ENCODE measurements around the gene SLC22A4.

The SLC22A4 gene

GRCh38 chr5:132277971-132278853, 16.0 kb upstream of the SLC22A4 start:
- Mint-ChIP-seq H3K36me3 (ENCODE audit: low read depth) (no peaks in the 10 kb centered on the region), H3K27me3 (peaks cover 5% of the 10 kb centered on the region), H3K9me3 (no peaks in the 10 kb centered on the region), H3K4me1 (no peaks in the 10 kb centered on the region), H3K4me3 (no peak overlapping the region), H3K27ac (no peak overlapping the region)
- no peak for ATAC-seq
- no peak for DNase-seq

- H3K4me3 Mint-ChIP-seq: no peak overlapping the region
- no peaks in the 10 kb centered on the region for H3K9me3 Mint-ChIP-seq
- DNase-seq: no peak
- no peaks in the 10 kb centered on the region for H3K36me3 Mint-ChIP-seq (ENCODE audit: low read depth)
- H3K27ac Mint-ChIP-seq: no peak overlapping the region
- H3K27me3 Mint-ChIP-seq: peaks cover 3% of the 10 kb centered on the region
- ATAC-seq: no peak
- H3K4me1 Mint-ChIP-seq: no peaks in the 10 kb centered on the region
These were observed 14.4 kb upstream of the SLC22A4 start for GRCh38 chr5:132279801-132280200.

GRCh38 chr5:132280371-132281240, 13.6 kb upstream of the SLC22A4 start:
- H3K36me3 Mint-ChIP-seq (ENCODE audit: low read depth): no peaks in the 10 kb centered on the region
- ATAC-seq (no peak), DNase-seq (no peak)
- H3K4me1 Mint-ChIP-seq: no peaks in the 10 kb centered on the region
- H3K4me3 Mint-ChIP-seq: no peak overlapping the region
- no peaks in the 10 kb centered on the region for H3K9me3 Mint-ChIP-seq
- peaks cover 3% of the 10 kb centered on the region for H3K27me3 Mint-ChIP-seq
- H3K27ac Mint-ChIP-seq: no peak overlapping the region

GRCh38 chr5:132281856-132282614, 12.2 kb upstream of the SLC22A4 start:
- Mint-ChIP-seq H3K4me3 (no peak overlapping the region), H3K27me3 (peaks cover 3% of the 10 kb centered on the region), H3K36me3 (ENCODE audit: low read depth) (no peaks in the 10 kb centered on the region), H3K4me1 (no peaks in the 10 kb centered on the region), H3K27ac (no peak overlapping the region), H3K9me3 (no peaks in the 10 kb centered on the region)
- no peak for DNase-seq
- ATAC-seq: no peak

- Mint-ChIP-seq H3K9me3 (no peaks in the 10 kb centered on the region), H3K4me1 (no peaks in the 10 kb centered on the region), H3K36me3 (ENCODE audit: low read depth) (no peaks in the 10 kb centered on the region), H3K27ac (no peak overlapping the region), H3K4me3 (no peak overlapping the region), H3K27me3 (peaks cover 3% of the 10 kb centered on the region)
- ATAC-seq (no peak), DNase-seq (no peak)
These were observed 10.7 kb upstream of the SLC22A4 start for GRCh38 chr5:132283423-132284043.

- no peaks in the 10 kb centered on the region for H3K36me3 Mint-ChIP-seq (ENCODE audit: low read depth)
- no peak for DNase-seq
- H3K4me3 Mint-ChIP-seq: no peak overlapping the region
- ATAC-seq: no peak
- H3K4me1 Mint-ChIP-seq: peaks cover 9% of the 10 kb centered on the region
- H3K27me3 Mint-ChIP-seq: peaks cover 1% of the 10 kb centered on the region
- H3K27ac Mint-ChIP-seq: no peak overlapping the region
- no peaks in the 10 kb centered on the region for H3K9me3 Mint-ChIP-seq
These were observed 5.1 kb upstream of the SLC22A4 start for GRCh38 chr5:132289097-132289496.

- H3K27ac Mint-ChIP-seq: no peak overlapping the region
These were observed 3.2 kb upstream of the SLC22A4 start for GRCh38 chr5:132291026-132291425.

GRCh38 chr5:132293066-132293991, 865 bp upstream of the SLC22A4 start:
- H3K27ac Mint-ChIP-seq: peak overlapping the region; percentile 95
- ATAC-seq: peak; percentile 52
- peak overlapping the region; percentile 93 for H3K4me3 Mint-ChIP-seq
- peak; percentile 88 for DNase-seq
- peaks cover 1% of the 10 kb centered on the region for H3K27me3 Mint-ChIP-seq
- H3K4me1 Mint-ChIP-seq: peaks cover 33% of the 10 kb centered on the region
- H3K36me3 Mint-ChIP-seq (ENCODE audit: low read depth): no peaks in the 10 kb centered on the region
- H3K9me3 Mint-ChIP-seq: no peaks in the 10 kb centered on the region

More at GRCh38 chr5:132291026-132291425, 3.2 kb upstream of the SLC22A4 start:
- Mint-ChIP-seq H3K4me3 (no peak overlapping the region), H3K4me1 (peaks cover 21% of the 10 kb centered on the region), H3K9me3 (no peaks in the 10 kb centered on the region), H3K36me3 (ENCODE audit: low read depth) (no peaks in the 10 kb centered on the region), H3K27me3 (peaks cover 1% of the 10 kb centered on the region)
- DNase-seq (no peak), ATAC-seq (no peak)

- ATAC-seq (peak; percentile 72), DNase-seq (peak; percentile 79)
- no peaks in the 10 kb centered on the region for H3K9me3 Mint-ChIP-seq
- H3K27me3 Mint-ChIP-seq: no peaks in the 10 kb centered on the region
- no peaks in the 10 kb centered on the region for H3K36me3 Mint-ChIP-seq (ENCODE audit: low read depth)
- H3K4me3 Mint-ChIP-seq: peak overlapping the region; percentile 93
- peaks cover 34% of the 10 kb centered on the region for H3K4me1 Mint-ChIP-seq
- H3K27ac Mint-ChIP-seq: peak overlapping the region; percentile 95
These were observed 722 bp downstream of the SLC22A4 start for GRCh38 chr5:132294728-132295504.

GRCh38 chr5:132295505-132296411, 1.6 kb downstream of the SLC22A4 start:
- Mint-ChIP-seq H3K27ac (peak overlapping the region; percentile 89), H3K4me1 (peaks cover 34% of the 10 kb centered on the region), H3K27me3 (no peaks in the 10 kb centered on the region), H3K36me3 (ENCODE audit: low read depth) (no peaks in the 10 kb centered on the region), H3K9me3 (no peaks in the 10 kb centered on the region), H3K4me3 (peak overlapping the region; percentile 93)
- no peak for ATAC-seq
- DNase-seq: no peak

GRCh38 chr5:132296412-132297016, 2.3 kb downstream of the SLC22A4 start:
- H3K27me3 Mint-ChIP-seq: no peaks in the 10 kb centered on the region
- no peaks in the 10 kb centered on the region for H3K36me3 Mint-ChIP-seq (ENCODE audit: low read depth)
- ATAC-seq: no peak
- H3K4me3 Mint-ChIP-seq: no peak overlapping the region
- H3K9me3 Mint-ChIP-seq: no peaks in the 10 kb centered on the region
- no peak overlapping the region for H3K27ac Mint-ChIP-seq
- no peak for DNase-seq
- H3K4me1 Mint-ChIP-seq: peaks cover 34% of the 10 kb centered on the region

Data from activated naive CD8-positive, alpha-beta T cell treated with anti-CD3 and anti-CD28 coated beads, Interleukin-2, amount 50 U/mL, for 24 hours (primary cell).